HepG2 (cell line): ENCODE measurements around the gene SGCE.

Source experiments
- CTCF ChIP-seq: sonication (generic); formaldehyde crosslinking; IDR thresholded peaks from 2 replicates; pipeline ENCODE4 v1.5.0; 2020; ENCODE audit warnings: mild to moderate bottlenecking, missing genetic modification reagents, moderate library complexity
- HIVEP1 ChIP-seq: sonication (generic); formaldehyde crosslinking; IDR thresholded peaks from 2 replicates; pipeline ENCODE4 v1.4.0; 2020; ENCODE audit warnings: mild to moderate bottlenecking, missing genetic modification reagents
- JUN ChIP-seq: sonication (generic); formaldehyde crosslinking; IDR thresholded peaks from 2 replicates; pipeline ENCODE4 v1.4.0; 2020; ENCODE audit warnings: mild to moderate bottlenecking, missing genetic modification reagents
- NFATC3 ChIP-seq: sonication (generic); formaldehyde crosslinking; IDR thresholded peaks from 2 replicates; pipeline ENCODE4 v1.5.1; 2020; ENCODE audit warnings: mild to moderate bottlenecking, missing genetic modification reagents
- POGK ChIP-seq: sonication (generic); formaldehyde crosslinking; conservative IDR thresholded peaks from 2 replicates; pipeline ENCODE4 v1.8.0; 2022; ENCODE audit warnings: mild to moderate bottlenecking, moderate library complexity, missing genetic modification reagents
- SMC3 ChIP-seq: IDR thresholded peaks from 2 replicates; pipeline ENCODE4 v1.6.1; 2011; ENCODE audit warnings: low read length, improper control_type of control experiment

GRCh38 chr7:94666879-94667587, 11.1 kb upstream of the SGCE start:
- TF ChIP-seq SMC3 (no peak), POGK (CRISPR knock-in tag) (no peak), NFATC3 (CRISPR knock-in tag) (no peak), CTCF (no peak), HIVEP1 (no peak), JUN (CRISPR knock-in tag) (no peak)
